CD14-positive monocyte (primary cell): ENCODE data around the gene FNDC3B. TPM values are rescaled to one million over a fixed set of nuclear protein-coding genes. Genes with fewer than 3 reads are reported as not detected.

Experiments used
- DNase-seq, 3 donors: peaks; one replicate each; pipeline ENCODE4 v3.0.0-alpha.2; 2011 to 2022
- H2AFZ ChIP-seq: 2 replicates; pipeline ENCODE4 v1.6.0; 2012; ENCODE audit warnings: mild to moderate bottlenecking, low read depth, low read length, inconsistent platforms; ENCODE audit not compliant: insufficient read depth, poor library complexity, severe bottlenecking
- H3K27ac ChIP-seq, 2 donors: 1 replicate in 1 of 2; 2 replicates in 1 of 2; pipeline ENCODE4 v1.5.1; 2012 to 2013; ENCODE audit warnings: low read length in 2 of 2, control low read depth in 1 of 2, inconsistent platforms in 1 of 2, low read depth in 1 of 2, mild to moderate bottlenecking in 1 of 2
- H3K27me3 ChIP-seq, 2 donors: one replicate each; pipeline versions ENCODE4 v1.6.0 to v1.6.1; 2011 to 2013; ENCODE audit warnings: low read length in 2 of 2; ENCODE audit not compliant: control insufficient read depth in 2 of 2, insufficient read depth in 2 of 2
- H3K36me3 ChIP-seq, 2 donors: replicated peaks in 1 of 2; 1 replicate in 1 of 2; 2 replicates in 1 of 2; pipeline versions ENCODE4 v1.5.1 to v1.6.1; 2012 to 2013; ENCODE audit warnings: low read length in 2 of 2, control low read depth in 1 of 2, inconsistent platforms in 1 of 2, mild to moderate bottlenecking in 1 of 2; ENCODE audit not compliant: insufficient read depth in 2 of 2, control insufficient read depth in 1 of 2
- H3K4me1 ChIP-seq, 2 donors: 1 replicate in 1 of 2; 2 replicates in 1 of 2; pipeline versions ENCODE4 v1.5.1 to v1.6.1; 2012 to 2013; ENCODE audit warnings: low read length in 2 of 2, control low read depth in 1 of 2, inconsistent platforms in 1 of 2, mild to moderate bottlenecking in 1 of 2, moderate library complexity in 1 of 2; ENCODE audit not compliant: insufficient read depth in 2 of 2, control insufficient read depth in 1 of 2
- H3K4me2 ChIP-seq: replicated peaks from 2 replicates; pipeline ENCODE3; 2012; ENCODE audit warnings: low read length, moderate library complexity, mild to moderate bottlenecking; ENCODE audit not compliant: poor library complexity, severe bottlenecking; ENCODE audit errors: extremely low read depth
- H3K4me3 ChIP-seq, 3 experiments: fragments of 200-600 bp in 1 of 3; sonication (generic) in 1 of 3; replicated peaks in 1 of 3; 1 replicate in 2 of 3; 2 replicates in 1 of 3; pipeline ENCODE4 v1.5.1; 2011 to 2013; ENCODE audit warnings: low read length in 3 of 3, mild to moderate bottlenecking in 3 of 3, control low read depth in 2 of 3, low read depth in 2 of 3, inconsistent platforms in 1 of 3, moderate library complexity in 1 of 3
- H3K79me2 ChIP-seq: 2 replicates; pipeline ENCODE4 v1.6.0; 2012; ENCODE audit warnings: mild to moderate bottlenecking, control low read depth, inconsistent platforms, low read length, moderate library complexity; ENCODE audit not compliant: insufficient read depth
- H3K9ac ChIP-seq: 2 replicates; pipeline ENCODE4 v1.6.0; 2017; ENCODE audit warnings: low read length, mild to moderate bottlenecking; ENCODE audit not compliant: insufficient read depth, poor library complexity, severe bottlenecking
- H3K9me3 ChIP-seq, 2 donors: replicated peaks in 1 of 2; 1 replicate in 1 of 2; 2 replicates in 1 of 2; pipeline versions ENCODE4 v1.5.1 to v1.6.1; 2012 to 2013; ENCODE audit warnings: low read length in 2 of 2, control low read depth in 1 of 2; ENCODE audit not compliant: control insufficient read depth in 1 of 2, insufficient read depth in 1 of 2
- H4K20me1 ChIP-seq: 2 replicates; pipeline ENCODE4 v1.6.0; 2012; ENCODE audit warnings: mild to moderate bottlenecking, low read length, control low read depth, moderate library complexity; ENCODE audit not compliant: insufficient read depth
- H3K27ac Mint-ChIP-seq, 7 donors: one replicate each; pipeline ENCODE4 v1.8.0; 2020; ENCODE audit warnings: mild to moderate bottlenecking in 7 of 7, mixed read lengths in 7 of 7, moderate library complexity in 6 of 7, inconsistent platforms in 2 of 7
- H3K27me3 Mint-ChIP-seq, 3 donors: one replicate each; pipeline ENCODE4 v1.8.0; 2021 to 2022; ENCODE audit warnings: low read depth in 3 of 3, mild to moderate bottlenecking in 3 of 3, mixed read lengths in 3 of 3, moderate library complexity in 3 of 3, inconsistent platforms in 1 of 3
- H3K36me3 Mint-ChIP-seq, 2 donors: one replicate each; pipeline ENCODE4 v1.8.0; 2020; ENCODE audit warnings: mixed read lengths in 2 of 2, inconsistent platforms in 1 of 2, mild to moderate bottlenecking in 1 of 2
- H3K4me1 Mint-ChIP-seq: one replicate; pipeline ENCODE4 v1.8.0; 2020; ENCODE audit warnings: mild to moderate bottlenecking, mixed read lengths
- H3K4me3 Mint-ChIP-seq, 2 donors: one replicate each; pipeline ENCODE4 v1.8.0; 2020; ENCODE audit warnings: mild to moderate bottlenecking in 2 of 2, mixed read lengths in 2 of 2, moderate library complexity in 1 of 2
- H3K9me3 Mint-ChIP-seq, 7 donors: one replicate each; pipeline ENCODE4 v1.8.0; 2020 to 2022; ENCODE audit warnings: mixed read lengths in 7 of 7, mild to moderate bottlenecking in 6 of 7, moderate library complexity in 6 of 7, inconsistent platforms in 2 of 7
- CTCF ChIP-seq: fragments of 200-600 bp; IDR thresholded peaks from one replicate; pipeline ENCODE4 v1.8.0; 2022; ENCODE audit warnings: antibody characterized with exemption, mild to moderate bottlenecking
- WGBS: methylation state at CpG from one replicate; pipeline ENCODE4 v1.1.5; 2013; ENCODE audit warnings: missing lambda C conversion rate; ENCODE audit not compliant: insufficient coverage; 5-methylcytosine and 5-hydroxymethylcytosine counted together
- intact Hi-C, 2 donors: fragments of 100-400 bp; cut with micrococcal nuclease; formaldehyde crosslinking; loops; one replicate each; pipeline versions ENCODE4 v1.15.0 to v1.15.1; 2023
- polyA plus RNA-seq, 3 donors: library from polyadenylated mRNA; depleted of rRNA in 1 of 3; unstranded in 2 of 3; stranded (reverse) in 1 of 3; fragments of 300-500 nt in 2 of 3; fragments of >200 nt in 1 of 3; fragmentation: Illumina TruSeq in 2 of 3; gene quantifications; 1 replicate in 2 of 3; 2 replicates in 1 of 3; pipeline ENCODE4 v1.2.3, GENCODE V29; 2012 to 2021

Gene FNDC3B
- polyA plus RNA-seq, 3 donors: 19.6 to 36.1 (median 25.7) TPM

GRCh38 chr3:172113710-172114109, 74.3 kb downstream of the FNDC3B start:
- no peaks in the 10 kb centered on the region for H3K27me3 ChIP-seq
- H3K27ac ChIP-seq: peak overlapping the region in 1 of 2 donors; percentile 52
- H3K9me3 Mint-ChIP-seq: no peaks in the 10 kb centered on the region
- H3K4me3 ChIP-seq: no peak overlapping the region
- peaks cover 51 to 56% of the 10 kb centered on the region in 2 donors for H3K36me3 Mint-ChIP-seq
- H3K79me2 ChIP-seq: peaks cover 99% of the 10 kb centered on the region
- no peak overlapping the region for H2AFZ ChIP-seq
- no peaks in the 10 kb centered on the region for H3K9me3 ChIP-seq
- H3K4me2 ChIP-seq: no peak overlapping the region
- H3K4me3 Mint-ChIP-seq: no peak overlapping the region
- H3K27ac Mint-ChIP-seq: peak overlapping the region in 6 of 7 donors; percentile 15 to 80 (median 59)
- peaks cover 17 to 45% of the 10 kb centered on the region in 2 donors for H3K36me3 ChIP-seq
- peaks cover 66% of the 10 kb centered on the region for H4K20me1 ChIP-seq
- 76% methylated on average over 5 of the region's 5 CpGs for WGBS
- peaks cover 48% of the 10 kb centered on the region for H3K4me1 Mint-ChIP-seq
- peaks cover 0 to 2% (median 0%) of the 10 kb centered on the region in 3 donors for H3K27me3 Mint-ChIP-seq
- TF ChIP-seq CTCF: no peak
- peaks cover 20 to 37% of the 10 kb centered on the region in 2 donors for H3K4me1 ChIP-seq
- intact Hi-C loops: no loop called here
- no peak for DNase-seq
- H3K9ac ChIP-seq: no peak overlapping the region

- H3K4me2 ChIP-seq: no peak overlapping the region
- DNase-seq: peak in 1 of 3 donors; percentile 34
- Mint-ChIP-seq H3K27me3 (peaks cover 0 to 2% (median 0%) of the 10 kb centered on the region in 3 donors), H3K27ac (peak overlapping the region in 5 of 7 donors; percentile 22 to 78 (median 74)), H3K9me3 (no peaks in the 10 kb centered on the region), H3K36me3 (peaks cover 60 to 63% of the 10 kb centered on the region in 2 donors), H3K4me1 (peaks cover 41% of the 10 kb centered on the region), H3K4me3 (no peak overlapping the region)
- peaks cover 18 to 36% of the 10 kb centered on the region in 2 donors for H3K4me1 ChIP-seq
- H3K36me3 ChIP-seq: peaks cover 20 to 51% of the 10 kb centered on the region in 2 donors
- TF ChIP-seq CTCF: no peak
- H3K79me2 ChIP-seq: peaks cover 99% of the 10 kb centered on the region
- WGBS: no CpG with 5 or more reads among the region's 1 CpG
- H3K27ac ChIP-seq: peak overlapping the region; percentile 15 to 52
- intact Hi-C loops: no loop called here
- no peak overlapping the region for H3K4me3 ChIP-seq
- no peaks in the 10 kb centered on the region for H3K9me3 ChIP-seq
- H4K20me1 ChIP-seq: peaks cover 63% of the 10 kb centered on the region
- H2AFZ ChIP-seq: no peak overlapping the region
- H3K27me3 ChIP-seq: no peaks in the 10 kb centered on the region
- no peak overlapping the region for H3K9ac ChIP-seq
Measured at GRCh38 chr3:172115059-172115458, 75.7 kb downstream of the FNDC3B start.
